CD8-positive, alpha-beta memory T cell (primary cell): ENCODE results near the gene CLDN2. TPM values are rescaled to one million over a fixed set of nuclear protein-coding genes. Genes with fewer than 3 reads are reported as not detected.
A peak's percentile ranks its signal among the peaks of the same experiment; 100 is the strongest.
"Not testable (repeated sequence)": the region's sequence is repeated elsewhere in the genome, so short reads cannot be mapped to it uniquely, and the experiment has no call there.

Experiments used
- CTCF ChIA-PET: fragments of 350-600 bp; sonication (Branson Sonifier 250); formaldehyde crosslinking; loops from one replicate; lab custom pipeline; 2021; ENCODE audit warnings: antibody characterized with exemption; lab: Charles Lee
- POLR2A ChIA-PET: fragments of 350-600 bp; sonication (Branson Sonifier 250); formaldehyde crosslinking; loops from one replicate; lab custom pipeline; 2021; ENCODE audit warnings: antibody characterized with exemption; lab: Charles Lee
- DNase-seq, 5 donors: peaks; one replicate each; pipeline versions ENCODE4 v3.0.0 to v3.0.0-alpha.2; 2020 to 2022; ENCODE audit warnings: mixed read lengths in 1 of 5
- H3K27ac ChIP-seq: one replicate; pipeline ENCODE4 v1.7.0; 2013; ENCODE audit warnings: low read depth, mild to moderate bottlenecking, low read length, moderate library complexity
- H3K27me3 ChIP-seq: 2 replicates; pipeline ENCODE4 v1.7.0; 2013; ENCODE audit warnings: low read length, mild to moderate bottlenecking; ENCODE audit not compliant: insufficient read depth, poor library complexity, severe bottlenecking
- H3K36me3 ChIP-seq: 2 replicates; pipeline ENCODE4 v1.7.0; 2013; ENCODE audit warnings: mild to moderate bottlenecking, low read length, moderate library complexity; ENCODE audit not compliant: insufficient read depth
- H3K4me1 ChIP-seq: 2 replicates; pipeline ENCODE4 v1.7.0; 2013; ENCODE audit warnings: mild to moderate bottlenecking, low read length, moderate library complexity; ENCODE audit not compliant: insufficient read depth
- H3K4me3 ChIP-seq: 2 replicates; pipeline ENCODE4 v1.7.0; 2013; ENCODE audit warnings: mild to moderate bottlenecking, low read length
- H3K9me3 ChIP-seq: 2 replicates; pipeline ENCODE4 v1.7.0; 2013; ENCODE audit warnings: mild to moderate bottlenecking, low read length
- H3K27ac Mint-ChIP-seq, 8 donors: one replicate each; pipeline ENCODE4 v1.8.0; 2020 to 2021; ENCODE audit warnings: mixed read lengths in 8 of 8, mild to moderate bottlenecking in 6 of 8, inconsistent platforms in 3 of 8, moderate library complexity in 3 of 8
- H3K27me3 Mint-ChIP-seq, 2 donors: one replicate each; pipeline ENCODE4 v1.8.0; 2020 to 2021; ENCODE audit warnings: mixed read lengths in 2 of 2, mild to moderate bottlenecking in 1 of 2, moderate library complexity in 1 of 2
- H3K36me3 Mint-ChIP-seq, 3 donors: one replicate each; pipeline ENCODE4 v1.8.0; 2020 to 2021; ENCODE audit warnings: mixed read lengths in 3 of 3, inconsistent platforms in 1 of 3, mild to moderate bottlenecking in 1 of 3
- H3K4me1 Mint-ChIP-seq, 3 donors: one replicate each; pipeline ENCODE4 v1.8.0; 2020 to 2021; ENCODE audit warnings: mixed read lengths in 3 of 3, inconsistent platforms in 1 of 3, mild to moderate bottlenecking in 1 of 3
- H3K4me3 Mint-ChIP-seq, 7 donors: one replicate each; pipeline ENCODE4 v1.8.0; 2020 to 2021; ENCODE audit warnings: mixed read lengths in 7 of 7, mild to moderate bottlenecking in 6 of 7, moderate library complexity in 4 of 7, inconsistent platforms in 2 of 7
- H3K9me3 Mint-ChIP-seq, 5 donors: one replicate each; pipeline ENCODE4 v1.8.0; 2020 to 2022; ENCODE audit warnings: mixed read lengths in 5 of 5, mild to moderate bottlenecking in 3 of 5, moderate library complexity in 2 of 5, inconsistent platforms in 1 of 5
- polyA plus RNA-seq: library from polyadenylated mRNA; unstranded; fragments of 300-500 nt; fragmentation: Illumina TruSeq; gene quantifications from one replicate; pipeline ENCODE4 v1.2.3, GENCODE V29; 2021
- total RNA-seq, 2 experiments: library from RNA; stranded (reverse); gene quantifications; one replicate each; pipeline ENCODE4 v1.2.3, GENCODE V29; 2021

CLDN2 gene, protein sequence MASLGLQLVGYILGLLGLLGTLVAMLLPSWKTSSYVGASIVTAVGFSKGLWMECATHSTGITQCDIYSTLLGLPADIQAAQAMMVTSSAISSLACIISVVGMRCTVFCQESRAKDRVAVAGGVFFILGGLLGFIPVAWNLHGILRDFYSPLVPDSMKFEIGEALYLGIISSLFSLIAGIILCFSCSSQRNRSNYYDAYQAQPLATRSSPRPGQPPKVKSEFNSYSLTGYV
- total RNA-seq (not detected), polyA plus RNA-seq (not detected)

DNA sequence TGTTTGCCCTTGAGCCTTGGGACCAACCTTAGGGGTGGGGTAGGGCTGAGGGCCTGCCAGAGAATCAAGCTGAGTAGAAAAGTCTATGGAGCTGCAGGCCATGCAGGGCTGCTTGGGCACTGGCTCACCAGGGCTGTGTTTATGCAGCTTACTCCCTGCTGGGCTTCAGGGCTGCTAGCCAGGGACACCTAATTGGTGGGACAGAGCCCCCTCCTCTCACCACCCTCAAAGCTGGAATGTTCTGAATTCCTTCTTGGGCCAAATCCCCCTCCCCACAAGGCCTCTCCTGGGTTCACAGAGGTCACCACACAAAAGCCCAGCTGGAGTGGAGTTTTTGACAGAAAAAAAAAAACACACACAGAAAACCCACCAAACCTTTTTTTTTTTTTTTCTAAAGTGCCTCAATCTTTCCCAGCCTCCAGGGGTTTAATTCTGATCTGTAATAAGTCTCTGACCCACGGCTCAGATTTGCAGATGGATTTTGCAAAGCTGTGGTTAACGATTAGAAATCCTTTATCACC, at the start of gene CLDN2:
Gene CLDN2 (plus strand): TSS at position 471 of the 521 bp plus-strand sequence. CDS start 7,827 bp downstream, outside the sequence.
- H3K27ac ChIP-seq, result no peak within 1 kb of the TSS
- no peaks in the 10 kb centered on the region for H3K9me3 Mint-ChIP-seq
- ChIA-PET POLR2A (no interaction called here), CTCF (no interaction called here)
- H3K4me1 ChIP-seq, result peaks cover 17% of the 10 kb centered on the region
- H3K4me3 Mint-ChIP-seq, result no peak within 1 kb of the TSS
- H3K27me3 Mint-ChIP-seq, result peaks cover 9 to 12% of the 10 kb centered on the region in 2 donors
- H3K4me1 Mint-ChIP-seq, result peaks cover 17 to 26% (median 20%) of the 10 kb centered on the region in 3 donors
- H3K9me3 ChIP-seq, result no peaks in the 10 kb centered on the region
- no peaks in the 10 kb centered on the region for H3K36me3 ChIP-seq
- no peak for DNase-seq
- no peaks in the 10 kb centered on the region for H3K27me3 ChIP-seq
- no peak within 1 kb of the TSS for H3K27ac Mint-ChIP-seq
- no peaks in the 10 kb centered on the region for H3K36me3 Mint-ChIP-seq
- no peak within 1 kb of the TSS for H3K4me3 ChIP-seq

DNA sequence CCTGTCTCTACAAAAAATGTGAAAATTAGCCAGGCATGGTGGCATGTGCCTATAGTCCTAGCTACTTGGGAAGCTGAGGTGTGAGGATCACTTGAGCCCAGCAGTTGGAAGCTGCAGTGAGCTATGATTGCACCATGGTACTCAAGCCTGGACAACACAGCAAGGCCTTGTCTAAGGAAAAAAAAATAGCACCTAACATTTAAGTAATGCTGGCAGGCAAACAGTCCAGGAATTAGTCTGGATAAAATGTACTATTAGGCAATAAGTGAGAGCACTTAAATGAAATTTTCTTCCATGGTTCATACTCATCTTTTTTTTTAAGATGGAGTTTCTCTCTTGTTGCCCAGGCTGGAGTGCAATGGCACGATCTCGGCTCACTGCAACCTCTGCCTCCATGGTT, 47.4 kb upstream of the CLDN2 start:
- H3K27me3 ChIP-seq, H3K36me3 ChIP-seq, H3K4me3 ChIP-seq, H3K27ac ChIP-seq, POLR2A ChIA-PET, H3K27me3 Mint-ChIP-seq, H3K9me3 Mint-ChIP-seq, H3K4me1 ChIP-seq, H3K4me1 Mint-ChIP-seq, CTCF ChIA-PET, H3K36me3 Mint-ChIP-seq, H3K4me3 Mint-ChIP-seq, DNase-seq, H3K27ac Mint-ChIP-seq, H3K9me3 ChIP-seq: not testable (repeated sequence)

DNA sequence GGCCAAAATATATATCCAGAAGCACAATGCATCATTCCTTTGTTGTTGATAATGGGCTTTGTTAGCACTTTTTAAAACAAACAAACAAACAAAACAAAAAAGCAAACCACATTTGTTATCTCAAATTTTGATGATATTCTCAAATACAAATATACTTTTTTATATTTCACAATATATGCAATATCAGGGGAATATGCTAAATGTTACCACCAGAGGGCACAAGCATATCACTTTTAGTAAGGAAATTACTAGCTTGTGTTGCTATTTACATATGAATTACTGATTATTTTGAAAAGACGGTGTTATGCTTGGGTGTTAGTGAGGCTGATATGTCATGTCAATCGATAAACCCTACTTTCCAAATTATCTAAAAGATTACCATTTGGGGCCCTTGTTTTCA, 46.1 kb upstream of the CLDN2 start:
- no peaks in the 10 kb centered on the region for H3K36me3 Mint-ChIP-seq
- peaks cover 9 to 17% of the 10 kb centered on the region in 2 donors for H3K27me3 Mint-ChIP-seq
- no peak for DNase-seq
- H3K4me1 Mint-ChIP-seq, result no peaks in the 10 kb centered on the region
- Histone ChIP-seq H3K27ac (no peak overlapping the region), H3K4me1 (no peaks in the 10 kb centered on the region), H3K4me3 (no peak overlapping the region), H3K27me3 (no peaks in the 10 kb centered on the region), H3K9me3 (no peaks in the 10 kb centered on the region), H3K36me3 (no peaks in the 10 kb centered on the region)
- no peak overlapping the region for H3K27ac Mint-ChIP-seq
- ChIA-PET CTCF (interaction anchor here (1.4 kb wide), 1 partner anchor 11 kb away, joined by 3 read pairs; no protein-coding TSS in a partner anchor), POLR2A (no interaction called here)
- H3K4me3 Mint-ChIP-seq, result no peak overlapping the region
- H3K9me3 Mint-ChIP-seq, result no peaks in the 10 kb centered on the region

DNA sequence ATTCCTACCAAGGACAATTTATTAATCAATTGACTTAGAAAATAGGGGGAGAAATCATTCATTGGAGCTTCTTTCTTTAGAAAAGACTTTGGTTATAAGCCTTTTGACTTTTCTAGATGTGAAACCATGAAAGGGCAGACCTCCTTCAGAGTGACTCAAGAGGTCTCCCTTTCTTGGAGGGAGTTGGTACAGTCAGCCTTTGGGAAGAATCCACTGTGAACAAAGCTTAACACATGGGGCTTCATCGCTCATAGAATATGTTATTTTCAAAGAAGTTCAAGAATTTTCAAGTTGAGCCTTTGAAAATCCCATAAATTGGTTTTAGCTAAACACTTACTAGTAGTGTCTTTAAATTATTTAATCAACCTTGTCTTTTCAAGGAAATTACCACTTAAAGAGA, 45.1 kb upstream of the CLDN2 start:
- CTCF ChIA-PET, result no interaction called here

DNA sequence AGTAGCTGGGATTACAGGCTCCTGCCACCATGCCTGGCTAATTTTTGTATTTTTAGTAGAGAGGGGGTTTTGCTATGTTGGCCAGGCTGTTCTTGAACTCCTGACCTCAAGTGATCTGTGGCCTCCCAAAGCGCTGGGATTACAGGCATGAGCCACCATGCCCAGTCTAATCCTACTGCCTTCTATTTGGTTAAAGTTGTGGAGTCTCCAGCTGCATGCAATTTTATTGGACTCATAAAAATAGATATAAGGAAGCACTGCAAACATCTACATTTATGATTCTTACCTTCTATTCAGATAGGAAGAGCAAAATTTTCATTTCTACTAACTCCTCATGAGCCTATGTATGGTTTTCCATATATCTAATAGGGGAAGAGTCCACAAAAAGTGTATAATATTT, 30.7 kb upstream of the CLDN2 start:
- Mint-ChIP-seq H3K4me1 (no peaks in the 10 kb centered on the region), H3K9me3 (peaks cover 0 to 1% (median 0%) of the 10 kb centered on the region in 5 donors), H3K27me3 (peaks cover 19 to 23% of the 10 kb centered on the region in 2 donors), H3K4me3 (no peak overlapping the region), H3K36me3 (no peaks in the 10 kb centered on the region), H3K27ac (no peak overlapping the region)
- no peak overlapping the region for H3K4me3 ChIP-seq
- ChIA-PET POLR2A (no interaction called here), CTCF (no interaction called here)
- H3K27me3 ChIP-seq, result no peaks in the 10 kb centered on the region
- DNase-seq, result no peak
- H3K36me3 ChIP-seq, result no peaks in the 10 kb centered on the region
- no peaks in the 10 kb centered on the region for H3K4me1 ChIP-seq
- no peak overlapping the region for H3K27ac ChIP-seq
- H3K9me3 ChIP-seq, result no peaks in the 10 kb centered on the region

More for the DNA sequence above, 45.1 kb upstream of the CLDN2 start:
- no peak for DNase-seq
- Mint-ChIP-seq H3K27me3 (peaks cover 12 to 22% of the 10 kb centered on the region in 2 donors), H3K4me3 (no peak overlapping the region), H3K27ac (no peak overlapping the region), H3K36me3 (no peaks in the 10 kb centered on the region), H3K4me1 (no peaks in the 10 kb centered on the region), H3K9me3 (no peaks in the 10 kb centered on the region)
- H3K4me1 ChIP-seq, result no peaks in the 10 kb centered on the region
- no peaks in the 10 kb centered on the region for H3K36me3 ChIP-seq
- H3K4me3 ChIP-seq, result no peak overlapping the region
- H3K9me3 ChIP-seq, result no peaks in the 10 kb centered on the region
- H3K27ac ChIP-seq, result no peak overlapping the region
- H3K27me3 ChIP-seq, result no peaks in the 10 kb centered on the region
- POLR2A ChIA-PET, result no interaction called here

DNA sequence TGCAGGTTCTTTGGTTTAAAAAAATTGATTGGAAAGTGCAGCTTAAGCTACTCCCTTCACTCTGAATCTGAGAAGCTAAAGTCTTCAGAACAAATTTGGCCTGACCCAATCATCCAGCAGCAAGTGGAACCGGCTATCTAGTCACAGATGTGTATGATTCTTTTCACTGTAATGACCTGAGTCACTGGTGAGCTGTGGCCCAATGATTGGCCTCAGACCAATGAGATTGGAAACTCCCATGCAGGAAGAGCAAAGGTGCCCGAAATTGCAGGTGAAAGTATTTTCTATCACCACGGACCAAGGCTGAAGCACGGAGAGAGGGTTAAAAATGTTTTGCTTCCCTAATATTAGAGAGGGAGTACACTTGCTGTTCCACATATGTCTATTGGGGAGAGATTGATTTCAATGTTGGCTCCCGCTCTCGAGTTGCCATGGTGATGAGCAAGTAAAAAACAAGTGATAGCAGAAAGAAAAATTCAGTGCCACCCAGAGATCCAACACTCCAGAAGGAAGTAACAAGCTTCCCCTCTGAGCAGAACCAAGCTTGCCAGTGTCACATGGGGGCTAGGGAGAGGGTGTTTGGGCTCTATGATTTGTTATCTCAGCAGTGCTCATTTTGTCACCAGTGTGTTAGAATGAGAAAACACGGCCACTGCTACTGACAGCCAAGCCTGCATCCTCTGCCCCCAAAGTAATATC, 28.3 kb upstream of the CLDN2 start:
- H3K27me3 Mint-ChIP-seq, result peaks cover 23 to 26% of the 10 kb centered on the region in 2 donors
- H3K9me3 Mint-ChIP-seq, result peaks cover 0 to 1% (median 0%) of the 10 kb centered on the region in 5 donors
- ChIA-PET CTCF (no interaction called here), POLR2A (no interaction called here)
- H3K4me3 ChIP-seq, result no peak overlapping the region
- H3K27ac Mint-ChIP-seq, result no peak overlapping the region
- H3K27me3 ChIP-seq, result no peaks in the 10 kb centered on the region
- no peaks in the 10 kb centered on the region for H3K4me1 ChIP-seq
- no peak overlapping the region for H3K27ac ChIP-seq
- H3K9me3 ChIP-seq, result no peaks in the 10 kb centered on the region
- H3K4me1 Mint-ChIP-seq, result no peaks in the 10 kb centered on the region
- H3K36me3 Mint-ChIP-seq, result no peaks in the 10 kb centered on the region
- H3K4me3 Mint-ChIP-seq, result no peak overlapping the region
- no peak for DNase-seq
- H3K36me3 ChIP-seq, result no peaks in the 10 kb centered on the region

DNA sequence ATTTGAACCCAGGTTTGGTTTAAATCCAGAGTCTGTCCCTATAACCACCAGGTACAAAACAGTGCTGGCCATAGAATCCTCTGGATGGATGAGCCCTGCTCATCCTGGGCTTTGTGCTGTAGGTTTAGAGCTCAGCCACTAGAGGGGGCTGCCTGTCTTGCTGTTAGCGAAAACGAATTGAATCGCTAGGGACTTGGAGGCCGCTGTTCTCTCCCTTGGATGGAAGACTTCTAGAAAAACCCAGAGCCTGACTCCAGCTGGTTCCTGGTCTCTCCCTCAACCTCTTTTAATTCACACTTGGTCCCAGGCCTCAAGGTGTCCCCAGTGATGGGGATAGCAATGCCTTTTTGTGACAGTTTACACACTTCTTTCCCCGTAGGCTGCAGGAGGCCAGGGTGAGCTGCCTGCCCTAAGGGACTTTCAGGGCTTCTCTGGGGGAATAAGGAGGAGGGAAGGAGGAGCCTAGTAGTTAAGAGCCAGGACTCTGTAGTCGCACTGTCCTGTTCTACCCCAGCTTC, 25.8 kb upstream of the CLDN2 start:
- H3K4me3 ChIP-seq, result no peak overlapping the region
- H3K36me3 ChIP-seq, result no peaks in the 10 kb centered on the region
- Mint-ChIP-seq H3K4me3 (no peak overlapping the region), H3K36me3 (no peaks in the 10 kb centered on the region), H3K4me1 (no peaks in the 10 kb centered on the region), H3K27ac (no peak overlapping the region), H3K9me3 (no peaks in the 10 kb centered on the region), H3K27me3 (peaks cover 13 to 16% of the 10 kb centered on the region in 2 donors)
- no peaks in the 10 kb centered on the region for H3K9me3 ChIP-seq
- ChIA-PET POLR2A (no interaction called here), CTCF (interaction anchor here (1.1 to 1.3 kb wide), 2 partner anchors 12 to 58 kb away, joined by 4 to 5 read pairs; no protein-coding TSS in a partner anchor)
- H3K27ac ChIP-seq, result no peak overlapping the region
- no peaks in the 10 kb centered on the region for H3K4me1 ChIP-seq
- H3K27me3 ChIP-seq, result no peaks in the 10 kb centered on the region
- peak; percentile 3 to 59 (median 30) for DNase-seq

DNA sequence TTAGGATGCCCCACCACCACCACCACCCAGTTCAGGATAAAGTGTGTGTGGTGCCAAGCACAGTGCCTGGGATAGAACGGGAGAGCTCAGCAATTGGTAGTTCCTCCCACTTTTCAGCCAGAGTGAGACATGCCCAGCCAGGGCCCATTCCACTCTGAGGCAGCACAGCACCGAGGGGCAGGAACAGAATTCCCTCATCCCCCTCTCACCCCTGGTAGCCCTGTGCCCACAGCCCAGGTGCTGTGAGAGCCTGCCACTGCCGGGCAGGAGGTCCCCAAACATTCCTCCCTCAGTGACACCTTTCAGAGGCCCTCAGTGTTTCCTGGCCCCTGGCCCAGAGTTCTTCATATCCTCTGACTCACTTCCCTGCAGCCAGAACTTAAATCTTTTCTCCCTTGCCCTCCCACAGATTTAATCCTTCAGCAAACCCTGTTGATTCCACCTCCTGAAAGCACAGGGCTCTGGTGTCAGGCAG, 25.2 kb upstream of the CLDN2 start:
- no peaks in the 10 kb centered on the region for H3K9me3 Mint-ChIP-seq
- Histone ChIP-seq H3K9me3 (no peaks in the 10 kb centered on the region), H3K4me3 (no peak overlapping the region), H3K27ac (no peak overlapping the region), H3K4me1 (no peaks in the 10 kb centered on the region), H3K36me3 (no peaks in the 10 kb centered on the region), H3K27me3 (no peaks in the 10 kb centered on the region)
- DNase-seq, result no peak
- H3K27ac Mint-ChIP-seq, result no peak overlapping the region
- H3K4me1 Mint-ChIP-seq, result no peaks in the 10 kb centered on the region
- H3K4me3 Mint-ChIP-seq, result no peak overlapping the region
- no peaks in the 10 kb centered on the region for H3K36me3 Mint-ChIP-seq
- POLR2A ChIA-PET, result no interaction called here
- H3K27me3 Mint-ChIP-seq, result peaks cover 13 to 15% of the 10 kb centered on the region in 2 donors
- CTCF ChIA-PET, result interaction anchor here (1.1 to 1.3 kb wide), 2 partner anchors 12 to 58 kb away, joined by 4 to 5 read pairs; no protein-coding TSS in a partner anchor
